Stimulated activated CD4-positive, alpha-beta T cell treated with anti-CD3 and anti-CD28 coated beads, Interleukin-12 subunit alpha, Interleukin-12 subunit beta, amount 100 ng/mL, for 24 hours (primary cell): ENCODE results near the gene EEFSEC.
"Not testable (repeated sequence)": the region's sequence is repeated elsewhere in the genome, so short reads cannot be mapped to it uniquely, and the experiment has no call there.

Source experiments
- DNase-seq, 2 experiments: peaks; one replicate each; pipeline ENCODE4 v3.0.0-alpha.2; 2020; ENCODE audit warnings: low read depth in 2 of 2

EEFSEC gene

DNA sequence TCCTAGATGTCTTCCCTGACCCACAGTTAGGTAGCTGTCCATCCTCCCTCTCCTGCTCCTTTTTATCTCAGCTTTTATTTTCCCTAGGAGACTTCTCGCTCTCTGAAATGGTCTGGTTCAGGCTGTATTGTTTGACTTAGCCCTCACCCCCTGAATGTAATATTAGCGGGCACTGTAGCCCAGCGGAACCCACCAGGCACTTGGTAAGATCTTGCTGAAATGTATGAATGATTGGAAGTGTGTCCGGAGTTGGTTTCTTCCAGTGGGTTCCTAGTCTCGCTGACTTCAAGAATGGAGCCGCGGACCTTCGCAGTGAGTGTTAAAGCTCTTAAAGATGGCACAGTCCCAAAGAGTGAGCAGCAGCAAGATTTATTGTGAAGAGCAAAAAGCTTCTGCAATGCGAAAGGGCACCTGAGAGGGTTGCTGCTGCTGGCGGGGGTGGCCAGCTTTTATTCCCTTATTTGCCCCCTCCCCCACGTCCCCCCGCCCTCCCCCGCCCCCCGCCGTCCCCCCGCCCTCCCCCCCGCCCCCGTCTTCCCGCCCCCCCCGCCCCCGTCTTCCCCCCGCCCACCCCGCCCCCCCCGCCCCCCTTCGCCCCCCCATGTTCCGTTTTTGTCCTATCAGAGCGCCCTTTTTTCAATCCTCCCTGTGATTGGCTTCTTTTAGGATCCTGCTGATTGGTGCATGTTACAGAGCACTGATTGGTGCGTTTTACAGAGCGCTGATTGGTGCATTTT is 694 bp upstream of the EEFSEC start:
- DNase-seq: no peak

DNA sequence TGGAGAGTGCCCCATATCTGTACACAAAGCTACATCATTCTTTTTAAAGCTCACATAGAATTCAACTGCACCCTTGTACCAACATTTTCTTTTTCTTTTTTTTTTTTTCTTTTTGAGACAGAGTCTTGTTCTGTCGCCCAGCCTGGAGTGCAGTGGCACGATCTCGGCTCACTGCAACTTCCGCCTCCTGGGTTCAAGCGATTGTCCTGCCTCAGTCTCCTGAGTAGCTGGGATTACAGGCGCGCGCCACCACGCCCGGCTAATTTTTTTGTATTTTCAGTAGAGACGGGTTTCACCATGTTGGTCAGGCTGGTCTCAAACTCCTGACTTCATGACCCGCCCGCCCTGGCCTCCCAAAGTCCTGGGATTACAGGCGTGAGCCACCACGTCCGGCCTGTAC is 1.1 kb downstream of the EEFSEC start:
- not testable (repeated sequence) for DNase-seq

- no peak for DNase-seq
These were observed 2.5 kb downstream of the EEFSEC start for GRCh38 chr3:128155616-128156360.

GRCh38 chr3:128160661-128161060 is 7.4 kb downstream of the EEFSEC start:
- no peak for DNase-seq

- no peak for DNase-seq
These were observed 10.2 kb downstream of the EEFSEC start for GRCh38 chr3:128163432-128163831.

- DNase-seq: no peak
These were observed 13.7 kb downstream of the EEFSEC start for GRCh38 chr3:128166971-128167453.

- DNase-seq: no peak
These were observed 14.3 kb downstream of the EEFSEC start for GRCh38 chr3:128167646-128167972.

DNA sequence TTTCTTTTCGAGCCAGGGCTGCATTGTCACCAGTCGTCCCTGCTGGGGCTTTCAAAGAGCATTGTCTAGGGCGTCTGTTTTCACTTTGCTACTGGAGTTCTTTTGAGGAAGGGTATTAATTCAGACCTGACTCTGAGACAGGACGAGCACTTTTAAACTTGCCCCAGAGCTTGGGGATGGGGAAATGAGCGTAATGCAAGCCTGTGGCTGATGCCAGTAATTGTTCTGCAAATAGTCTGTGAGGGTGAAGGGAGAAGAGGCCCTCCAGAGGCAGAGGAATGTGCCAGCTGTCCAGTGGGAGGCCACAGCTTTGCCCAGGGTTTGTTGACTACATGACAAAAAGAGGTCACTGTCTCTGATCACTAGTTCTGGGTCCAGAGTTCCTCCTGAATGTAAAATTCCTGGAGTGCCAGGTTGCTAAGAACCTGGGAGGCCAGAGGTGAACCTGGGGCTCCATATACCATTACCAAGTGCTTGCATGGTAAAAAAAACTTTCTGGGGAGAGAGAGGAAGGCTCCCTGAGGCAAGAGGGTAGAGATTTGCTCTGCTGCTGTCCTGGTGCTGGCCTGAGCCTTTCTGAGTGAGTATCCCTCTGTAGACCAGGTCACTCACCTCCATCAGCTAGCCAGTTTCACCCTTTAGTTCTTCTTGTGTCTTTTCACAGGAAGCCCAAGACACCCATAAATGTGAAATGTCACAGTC is 14.8 kb downstream of the EEFSEC start:
- DNase-seq: no peak

DNA sequence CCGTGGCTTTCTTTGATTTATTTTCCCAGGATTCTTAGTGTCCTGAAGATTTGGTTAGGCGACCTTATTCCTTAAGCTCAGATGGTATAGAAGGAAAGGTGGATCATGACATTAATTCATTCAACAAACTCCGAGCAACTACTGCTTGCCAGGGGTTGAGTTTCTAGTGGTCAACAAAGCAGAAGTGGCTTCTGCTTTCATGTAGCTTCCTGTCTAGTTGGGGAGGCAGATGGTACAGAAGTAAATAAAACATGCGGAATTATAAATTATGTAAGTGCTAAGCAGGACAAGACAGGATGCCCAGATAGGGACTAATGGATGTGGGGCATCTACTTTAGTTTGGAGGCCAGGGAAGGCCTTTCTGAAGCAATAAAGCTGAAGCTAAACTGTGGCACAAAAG is 15.6 kb downstream of the EEFSEC start:
- DNase-seq: no peak

GRCh38 chr3:128170866-128171516 is 17.7 kb downstream of the EEFSEC start:
- DNase-seq: no peak

DNA sequence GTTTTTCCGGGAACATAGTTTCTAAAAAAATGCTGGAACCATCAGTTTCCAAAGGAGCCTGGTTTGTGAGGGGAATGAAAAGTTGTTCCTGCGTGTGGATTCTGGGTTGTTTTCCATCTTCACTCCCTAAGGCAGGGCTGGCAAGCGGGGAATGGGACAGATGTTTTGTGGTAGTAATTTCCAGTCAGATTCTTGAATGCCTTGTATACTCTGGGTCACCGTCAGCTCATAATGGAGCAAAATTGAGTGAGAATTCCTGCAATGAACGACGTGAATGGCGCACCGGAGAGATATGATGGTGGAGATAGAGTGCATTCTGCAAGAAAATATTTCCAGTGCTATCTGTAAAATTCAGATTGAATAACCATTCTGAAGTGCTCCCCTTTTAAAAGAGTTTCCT is 19.9 kb downstream of the EEFSEC start:
- no peak for DNase-seq

GRCh38 chr3:128173849-128174248 is 20.6 kb downstream of the EEFSEC start:
- no peak for DNase-seq

DNA sequence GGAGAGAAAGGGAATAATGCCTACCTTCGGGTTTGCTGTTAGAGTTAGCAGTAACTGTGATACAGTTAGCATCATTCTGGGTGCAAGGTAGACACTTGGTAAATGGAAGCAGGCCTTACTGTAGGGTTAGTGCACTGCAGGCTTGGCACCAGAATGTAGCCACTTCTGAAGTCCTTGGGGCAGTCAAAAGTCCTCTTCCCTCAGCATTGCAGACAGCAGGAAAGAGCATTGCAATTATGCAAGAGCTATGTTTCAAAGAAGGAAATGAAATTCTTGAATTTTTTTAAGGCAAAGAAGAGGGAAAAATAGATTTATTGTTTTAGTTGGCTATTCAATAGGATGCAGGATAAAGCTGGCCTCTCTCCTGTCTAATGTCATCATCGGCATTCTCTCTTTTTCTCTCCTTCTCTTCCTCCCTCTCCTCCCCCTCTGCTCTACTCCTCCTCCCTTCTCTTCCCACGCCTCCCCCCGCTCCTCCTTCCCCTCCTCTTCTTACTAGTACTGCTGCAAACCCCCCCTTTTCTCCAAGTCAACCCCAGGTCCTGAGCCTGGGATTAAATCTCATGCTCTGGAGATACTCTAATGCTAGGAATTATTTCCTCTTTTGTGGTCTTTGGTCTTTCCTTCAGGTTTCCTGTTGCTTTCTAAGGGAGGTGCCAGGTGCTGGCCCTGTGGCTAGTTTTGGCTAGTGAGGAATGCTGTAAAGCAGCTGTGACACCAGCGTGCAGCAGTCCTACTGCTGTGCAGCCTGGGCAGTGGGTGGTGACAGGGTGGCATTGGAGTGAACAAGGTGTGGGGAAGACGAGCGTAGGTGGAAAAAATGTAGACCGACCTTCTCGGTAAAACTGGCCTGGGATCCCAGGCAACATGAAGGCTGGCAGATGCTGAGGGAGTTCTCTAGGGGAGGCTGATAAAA is 21.7 kb downstream of the EEFSEC start:
- no peak for DNase-seq

DNA sequence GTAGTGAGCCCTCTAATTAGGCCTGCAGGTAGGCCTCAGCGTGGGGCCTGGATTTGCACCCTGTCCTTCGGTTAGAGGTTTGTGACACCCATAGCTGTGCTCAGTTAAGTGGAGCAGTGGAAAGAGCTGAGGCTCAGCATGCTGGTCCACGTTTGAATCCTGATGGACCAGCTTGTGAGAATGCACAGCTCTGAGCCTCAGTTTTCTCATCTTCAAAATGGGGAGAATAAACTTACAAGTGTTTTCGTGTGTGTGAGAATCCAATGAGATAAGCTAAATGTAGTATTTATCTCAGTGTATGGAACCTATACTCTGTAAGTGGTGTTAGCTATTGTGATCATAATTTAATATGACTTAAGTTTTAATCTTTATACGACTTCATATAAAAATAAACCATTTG is 22.5 kb downstream of the EEFSEC start:
- no peak for DNase-seq

- no peak for DNase-seq
These were observed 23.1 kb downstream of the EEFSEC start for GRCh38 chr3:128176276-128176833.

DNA sequence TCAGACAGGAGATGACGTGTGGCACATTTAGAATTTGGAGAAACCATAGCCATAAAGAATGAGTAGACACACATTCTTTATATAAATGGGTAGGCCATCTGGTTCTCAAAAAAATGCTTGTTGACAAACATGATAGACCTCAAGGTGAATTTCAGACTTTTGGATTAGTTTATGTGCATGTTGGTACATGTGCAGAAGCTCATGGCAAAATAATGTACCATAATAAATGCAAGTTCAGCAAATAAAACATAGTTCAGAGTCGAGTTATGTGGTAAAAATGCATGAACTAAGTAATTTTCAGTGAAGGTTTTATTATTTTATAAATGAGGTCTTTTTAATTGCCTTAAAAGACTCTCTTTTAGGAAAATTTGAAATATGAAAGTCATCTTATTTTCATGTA is 24.6 kb downstream of the EEFSEC start:
- DNase-seq: no peak

DNA sequence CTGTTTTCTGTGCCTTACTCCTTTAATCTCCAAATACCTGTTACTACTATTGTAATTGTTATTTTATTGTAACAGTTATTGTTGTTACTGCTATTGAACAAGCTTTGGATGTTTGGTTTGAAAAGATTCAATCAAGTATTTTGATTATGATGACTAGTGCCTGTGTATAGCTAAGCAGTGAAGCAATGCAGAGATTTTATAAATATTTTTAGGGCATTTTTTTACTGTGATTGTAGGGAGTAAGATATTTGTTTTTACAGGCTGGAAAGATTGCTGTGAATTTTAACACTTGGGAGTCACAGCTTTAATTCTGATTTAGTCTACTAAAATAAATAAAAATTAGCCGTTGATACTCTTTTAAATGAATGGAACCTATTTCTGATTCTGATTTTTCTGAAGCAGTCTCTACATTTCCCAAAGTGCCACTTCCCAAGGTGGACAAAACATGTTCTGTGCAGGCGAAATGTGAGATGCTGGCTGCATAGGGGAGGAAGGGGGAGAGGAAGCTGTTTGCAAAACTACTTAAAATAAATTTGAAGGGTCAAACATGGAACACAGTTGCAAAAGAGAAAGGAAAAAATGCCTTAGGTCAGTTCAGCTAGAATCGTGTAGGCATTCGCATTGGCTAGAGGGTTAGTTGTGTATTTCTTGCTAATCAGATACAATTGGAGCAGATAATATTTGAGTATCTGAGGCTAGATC is 25.7 kb downstream of the EEFSEC start:
- no peak for DNase-seq

DNA sequence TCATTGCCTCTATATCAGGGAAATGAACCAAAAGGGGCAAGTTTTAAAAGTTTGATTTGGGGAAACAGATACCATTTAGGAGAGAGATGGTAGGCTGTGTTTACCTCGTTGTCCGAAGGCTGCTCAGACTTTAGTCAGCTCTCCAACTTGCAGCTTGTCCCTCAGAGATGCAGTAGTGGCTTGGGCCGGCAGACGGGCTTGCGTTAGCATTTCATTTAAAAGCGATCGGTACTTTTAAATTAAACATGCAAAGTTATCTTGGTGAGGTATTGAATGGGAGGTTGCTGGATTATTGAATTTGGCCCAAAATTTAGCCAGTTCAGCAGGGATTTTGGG is 26.2 kb downstream of the EEFSEC start:
- no peak for DNase-seq

- no peak for DNase-seq
These were observed 27.2 kb downstream of the EEFSEC start for GRCh38 chr3:128180436-128180835.

- DNase-seq: no peak
These were observed 27.6 kb downstream of the EEFSEC start for GRCh38 chr3:128180913-128181312.
